ENCODE results near the gene FAM111B. TPM values are rescaled to one million over a fixed set of nuclear protein-coding genes. Genes with fewer than 3 reads are reported as not detected.

The FAM111B gene
- total and polyA plus RNA-seq, 11 donors: 0.18 to 4.8 (median 0.41) TPM; not detected in 4

- no peak overlapping the region for H3K4me3 ChIP-seq
- DNase-seq (no peak), ATAC-seq (no peak)
- peaks cover 0 to 15% (median 0%) of the 10 kb centered on the region in 12 donors for H3K4me1 ChIP-seq
- no peak overlapping the region for H3K27ac ChIP-seq
- intact Hi-C loops (cut with DNase I): no loop called here
- H3K27me3 ChIP-seq: no peaks in the 10 kb centered on the region
- 82 to 96% (median 89%) methylated on average over 2 of the region's 2 CpGs for WGBS, 4 donors
- TF ChIP-seq, protein P1, sequence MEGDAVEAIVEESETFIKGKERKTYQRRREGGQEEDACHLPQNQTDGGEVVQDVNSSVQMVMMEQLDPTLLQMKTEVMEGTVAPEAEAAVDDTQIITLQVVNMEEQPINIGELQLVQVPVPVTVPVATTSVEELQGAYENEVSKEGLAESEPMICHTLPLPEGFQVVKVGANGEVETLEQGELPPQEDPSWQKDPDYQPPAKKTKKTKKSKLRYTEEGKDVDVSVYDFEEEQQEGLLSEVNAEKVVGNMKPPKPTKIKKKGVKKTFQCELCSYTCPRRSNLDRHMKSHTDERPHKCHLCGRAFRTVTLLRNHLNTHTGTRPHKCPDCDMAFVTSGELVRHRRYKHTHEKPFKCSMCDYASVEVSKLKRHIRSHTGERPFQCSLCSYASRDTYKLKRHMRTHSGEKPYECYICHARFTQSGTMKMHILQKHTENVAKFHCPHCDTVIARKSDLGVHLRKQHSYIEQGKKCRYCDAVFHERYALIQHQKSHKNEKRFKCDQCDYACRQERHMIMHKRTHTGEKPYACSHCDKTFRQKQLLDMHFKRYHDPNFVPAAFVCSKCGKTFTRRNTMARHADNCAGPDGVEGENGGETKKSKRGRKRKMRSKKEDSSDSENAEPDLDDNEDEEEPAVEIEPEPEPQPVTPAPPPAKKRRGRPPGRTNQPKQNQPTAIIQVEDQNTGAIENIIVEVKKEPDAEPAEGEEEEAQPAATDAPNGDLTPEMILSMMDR (IDR thresholded peaks at IDR 0.05): no peak
- no peak for TF ChIP-seq POLR2A (IDR thresholded peaks at IDR 0.05)
- H3K9me3 ChIP-seq: peaks cover 0 to 12% (median 1%) of the 10 kb centered on the region in 12 donors
- no peaks in the 10 kb centered on the region for H3K36me3 ChIP-seq
Observed at GRCh38 chr11:59112494-59112893, 5.5 kb downstream of the FAM111B start.

- WGBS, 4 donors: 97 to 98% (median 98%) methylated on average over 3 of the region's 3 CpGs
- ATAC-seq (no peak), DNase-seq (no peak)
- Histone ChIP-seq H3K4me3 (no peak overlapping the region), H3K9me3 (peaks cover 0 to 29% (median 17%) of the 10 kb centered on the region in 12 donors), H3K4me1 (no peaks in the 10 kb centered on the region), H3K27ac (no peak overlapping the region), H3K36me3 (no peaks in the 10 kb centered on the region), H3K27me3 (no peaks in the 10 kb centered on the region)
- intact Hi-C loops (cut with DNase I): no loop called here
- TF ChIP-seq POLR2A (IDR thresholded peaks at IDR 0.05): no peak
- TF ChIP-seq, protein P1 (IDR thresholded peaks at IDR 0.05): no peak
Observed at GRCh38 chr11:59114344-59114743, 7.3 kb downstream of the FAM111B start.

- no peak for TF ChIP-seq POLR2A (IDR thresholded peaks at IDR 0.05)
- TF ChIP-seq, protein P1 (IDR thresholded peaks at IDR 0.05): no peak
- 93 to 100% (median 97%) methylated on average over 1 of the region's 1 CpG for WGBS, 4 donors
- no peaks in the 10 kb centered on the region for H3K27me3 ChIP-seq
- peaks cover 0 to 30% (median 18%) of the 10 kb centered on the region in 12 donors for H3K9me3 ChIP-seq
- DNase-seq: no peak
- intact Hi-C loops (cut with DNase I): no loop called here
- H3K27ac ChIP-seq: no peak overlapping the region
- no peak for ATAC-seq
- no peaks in the 10 kb centered on the region for H3K36me3 ChIP-seq
- H3K4me1 ChIP-seq: no peaks in the 10 kb centered on the region
- no peak overlapping the region for H3K4me3 ChIP-seq
Observed at GRCh38 chr11:59115553-59115952, 8.5 kb downstream of the FAM111B start.

DNA sequence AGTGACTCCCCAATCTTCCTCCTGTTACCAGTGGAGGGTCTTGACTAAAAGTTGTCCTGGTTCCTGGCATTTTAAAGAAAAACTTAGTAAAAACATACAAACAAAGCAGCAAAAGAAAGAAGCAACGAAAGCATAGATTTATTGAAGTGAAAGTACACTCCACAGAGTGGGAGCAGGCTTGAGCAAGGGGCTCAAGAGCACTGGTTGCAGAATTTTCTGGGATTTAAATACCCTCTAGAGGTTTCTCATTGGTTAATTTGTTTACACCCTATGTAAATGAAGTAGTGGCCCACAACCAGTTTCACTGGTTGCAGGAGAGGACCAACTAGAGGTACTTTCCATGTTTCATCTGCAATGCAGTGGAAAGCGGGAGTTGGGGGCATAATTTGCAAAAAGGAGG lies 10.7 kb downstream of the FAM111B start:
- intact Hi-C loops (cut with DNase I): no loop called here
- H3K27me3 ChIP-seq: no peaks in the 10 kb centered on the region
- DNase-seq (no peak), ATAC-seq (no peak)
- H3K36me3 ChIP-seq: no peaks in the 10 kb centered on the region
- no peak overlapping the region for H3K4me3 ChIP-seq
- no peak overlapping the region for H3K27ac ChIP-seq
- no peaks in the 10 kb centered on the region for H3K4me1 ChIP-seq
- 97 to 100% (median 97%) methylated on average over 2 of the region's 2 CpGs for WGBS, 4 donors
- peaks cover 0 to 30% (median 18%) of the 10 kb centered on the region in 12 donors for H3K9me3 ChIP-seq
- no peak for TF ChIP-seq POLR2A (IDR thresholded peaks at IDR 0.05)
- TF ChIP-seq, protein P1 (IDR thresholded peaks at IDR 0.05): no peak
